CD8-positive, alpha-beta memory T cell (primary cell): Measurements from ENCODE around the gene BPIFB3. TPM values are rescaled to one million over a fixed set of nuclear protein-coding genes. Genes with fewer than 3 reads are reported as not detected.
"Not testable (repeated sequence)": the region's sequence is repeated elsewhere in the genome, so short reads cannot be mapped to it uniquely, and the experiment has no call there.

Experiments
- CTCF ChIA-PET: fragments of 350-600 bp; sonication (Branson Sonifier 250); formaldehyde crosslinking; loops from one replicate; lab custom pipeline; 2021; ENCODE audit warnings: antibody characterized with exemption; lab: Charles Lee
- POLR2A ChIA-PET: fragments of 350-600 bp; sonication (Branson Sonifier 250); formaldehyde crosslinking; loops from one replicate; lab custom pipeline; 2021; ENCODE audit warnings: antibody characterized with exemption; lab: Charles Lee
- DNase-seq, 5 donors: peaks; one replicate each; pipeline versions ENCODE4 v3.0.0 to v3.0.0-alpha.2; 2020 to 2022; ENCODE audit warnings: mixed read lengths in 1 of 5
- H3K27ac ChIP-seq: one replicate; pipeline ENCODE4 v1.7.0; 2013; ENCODE audit warnings: low read depth, mild to moderate bottlenecking, low read length, moderate library complexity
- H3K27me3 ChIP-seq: 2 replicates; pipeline ENCODE4 v1.7.0; 2013; ENCODE audit warnings: low read length, mild to moderate bottlenecking; ENCODE audit not compliant: insufficient read depth, poor library complexity, severe bottlenecking
- H3K36me3 ChIP-seq: 2 replicates; pipeline ENCODE4 v1.7.0; 2013; ENCODE audit warnings: mild to moderate bottlenecking, low read length, moderate library complexity; ENCODE audit not compliant: insufficient read depth
- H3K4me1 ChIP-seq: 2 replicates; pipeline ENCODE4 v1.7.0; 2013; ENCODE audit warnings: mild to moderate bottlenecking, low read length, moderate library complexity; ENCODE audit not compliant: insufficient read depth
- H3K4me3 ChIP-seq: 2 replicates; pipeline ENCODE4 v1.7.0; 2013; ENCODE audit warnings: mild to moderate bottlenecking, low read length
- H3K9me3 ChIP-seq: 2 replicates; pipeline ENCODE4 v1.7.0; 2013; ENCODE audit warnings: mild to moderate bottlenecking, low read length
- H3K27ac Mint-ChIP-seq, 8 donors: one replicate each; pipeline ENCODE4 v1.8.0; 2020 to 2021; ENCODE audit warnings: mixed read lengths in 8 of 8, mild to moderate bottlenecking in 6 of 8, inconsistent platforms in 3 of 8, moderate library complexity in 3 of 8
- H3K27me3 Mint-ChIP-seq, 2 donors: one replicate each; pipeline ENCODE4 v1.8.0; 2020 to 2021; ENCODE audit warnings: mixed read lengths in 2 of 2, mild to moderate bottlenecking in 1 of 2, moderate library complexity in 1 of 2
- H3K36me3 Mint-ChIP-seq, 3 donors: one replicate each; pipeline ENCODE4 v1.8.0; 2020 to 2021; ENCODE audit warnings: mixed read lengths in 3 of 3, inconsistent platforms in 1 of 3, mild to moderate bottlenecking in 1 of 3
- H3K4me1 Mint-ChIP-seq, 3 donors: one replicate each; pipeline ENCODE4 v1.8.0; 2020 to 2021; ENCODE audit warnings: mixed read lengths in 3 of 3, inconsistent platforms in 1 of 3, mild to moderate bottlenecking in 1 of 3
- H3K4me3 Mint-ChIP-seq, 7 donors: one replicate each; pipeline ENCODE4 v1.8.0; 2020 to 2021; ENCODE audit warnings: mixed read lengths in 7 of 7, mild to moderate bottlenecking in 6 of 7, moderate library complexity in 4 of 7, inconsistent platforms in 2 of 7
- H3K9me3 Mint-ChIP-seq, 5 donors: one replicate each; pipeline ENCODE4 v1.8.0; 2020 to 2022; ENCODE audit warnings: mixed read lengths in 5 of 5, mild to moderate bottlenecking in 3 of 5, moderate library complexity in 2 of 5, inconsistent platforms in 1 of 5
- polyA plus RNA-seq: library from polyadenylated mRNA; unstranded; fragments of 300-500 nt; fragmentation: Illumina TruSeq; gene quantifications from one replicate; pipeline ENCODE4 v1.2.3, GENCODE V29; 2021
- total RNA-seq, 2 experiments: library from RNA; stranded (reverse); gene quantifications; one replicate each; pipeline ENCODE4 v1.2.3, GENCODE V29; 2021

The BPIFB3 gene
- total and polyA plus RNA-seq, 3 experiments from 2014 or later, result not detected

GRCh38 chr20:33091147-33091546 lies 37.4 kb downstream of the BPIFB3 start:
- ChIA-PET CTCF (interaction anchor here (1.4 kb wide), 1 partner anchor 14 kb away, joined by 3 read pairs; no protein-coding TSS in a partner anchor), POLR2A (no interaction called here)
- Histone ChIP-seq H3K4me1 (peaks cover 5% of the 10 kb centered on the region), H3K27me3 (no peaks in the 10 kb centered on the region), H3K9me3 (no peaks in the 10 kb centered on the region), H3K27ac (no peak overlapping the region), H3K4me3 (no peak overlapping the region), H3K36me3 (no peaks in the 10 kb centered on the region)
- Mint-ChIP-seq H3K9me3 (no peaks in the 10 kb centered on the region), H3K27me3 (no peaks in the 10 kb centered on the region), H3K36me3 (no peaks in the 10 kb centered on the region), H3K4me1 (peaks cover 0 to 5% (median 0%) of the 10 kb centered on the region in 3 donors), H3K4me3 (no peak overlapping the region), H3K27ac (no peak overlapping the region)
- no peak for DNase-seq

DNA sequence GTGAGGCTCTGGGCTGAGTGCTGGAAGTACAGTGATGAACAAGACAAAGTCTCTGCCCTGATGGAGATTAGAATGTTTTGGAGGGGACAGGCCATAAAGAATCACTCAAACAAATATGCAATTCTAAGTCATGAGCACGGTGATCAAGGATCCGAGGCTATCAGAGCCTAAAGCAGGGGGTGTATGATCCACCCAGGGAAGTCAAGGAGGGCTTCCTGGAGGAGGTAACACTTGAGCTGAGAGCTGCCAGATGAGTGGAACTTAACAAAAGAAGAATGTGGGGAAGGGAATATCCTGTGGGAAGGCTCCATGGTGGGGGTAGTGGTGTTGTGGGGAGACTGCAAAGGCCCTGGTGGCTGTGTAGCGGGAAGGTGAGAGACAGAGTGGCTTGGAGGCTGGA lies 38.0 kb downstream of the BPIFB3 start:
- Histone ChIP-seq H3K27me3 (no peaks in the 10 kb centered on the region), H3K27ac (no peak overlapping the region), H3K36me3 (no peaks in the 10 kb centered on the region), H3K4me3 (no peak overlapping the region), H3K4me1 (peaks cover 5% of the 10 kb centered on the region), H3K9me3 (no peaks in the 10 kb centered on the region)
- no peak overlapping the region for H3K27ac Mint-ChIP-seq
- H3K4me1 Mint-ChIP-seq, result peaks cover 0 to 5% (median 0%) of the 10 kb centered on the region in 3 donors
- H3K27me3 Mint-ChIP-seq, result no peaks in the 10 kb centered on the region
- no peaks in the 10 kb centered on the region for H3K9me3 Mint-ChIP-seq
- no peaks in the 10 kb centered on the region for H3K36me3 Mint-ChIP-seq
- DNase-seq, result no peak
- H3K4me3 Mint-ChIP-seq, result no peak overlapping the region
- ChIA-PET CTCF (interaction anchor here (1.4 kb wide), 1 partner anchor 15 kb away, joined by 3 read pairs; no protein-coding TSS in a partner anchor), POLR2A (no interaction called here)

- Histone ChIP-seq H3K4me3 (no peak overlapping the region), H3K4me1 (peaks cover 5% of the 10 kb centered on the region), H3K9me3 (no peaks in the 10 kb centered on the region), H3K27ac (no peak overlapping the region), H3K36me3 (no peaks in the 10 kb centered on the region), H3K27me3 (no peaks in the 10 kb centered on the region)
- no peak overlapping the region for H3K27ac Mint-ChIP-seq
- DNase-seq, result no peak
- CTCF ChIA-PET, result no interaction called here
- no peaks in the 10 kb centered on the region for H3K27me3 Mint-ChIP-seq
- peaks cover 0 to 5% (median 0%) of the 10 kb centered on the region in 3 donors for H3K4me1 Mint-ChIP-seq
- no peaks in the 10 kb centered on the region for H3K9me3 Mint-ChIP-seq
- H3K4me3 Mint-ChIP-seq, result no peak overlapping the region
- POLR2A ChIA-PET, result interaction anchor here (0.6 kb wide), 1 partner anchor 188 kb away, joined by 6 read pairs; no protein-coding TSS in a partner anchor
- no peaks in the 10 kb centered on the region for H3K36me3 Mint-ChIP-seq
Measured at GRCh38 chr20:33092361-33092760, 38.7 kb downstream of the BPIFB3 start.

DNA sequence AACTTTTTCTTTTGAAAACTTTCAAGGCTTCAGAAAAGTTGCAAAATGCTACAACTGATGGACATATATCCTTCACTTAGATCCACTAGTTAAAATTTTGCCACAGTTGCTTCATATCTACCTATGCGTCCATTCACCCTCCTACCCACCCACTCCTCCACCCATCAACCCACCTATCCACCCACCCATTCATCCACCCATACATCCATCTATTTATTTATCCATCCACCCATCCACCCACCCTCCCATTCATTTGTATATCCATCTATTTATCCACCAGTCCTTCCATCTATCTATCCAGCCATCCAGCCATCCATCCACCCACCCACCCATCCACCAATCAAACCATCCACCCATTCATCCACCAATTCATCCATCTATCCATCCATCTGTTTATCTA lies 39.4 kb downstream of the BPIFB3 start:
- no peaks in the 10 kb centered on the region for H3K9me3 Mint-ChIP-seq
- Histone ChIP-seq H3K27me3 (no peaks in the 10 kb centered on the region), H3K27ac (no peak overlapping the region), H3K36me3 (no peaks in the 10 kb centered on the region), H3K9me3 (no peaks in the 10 kb centered on the region), H3K4me3 (no peak overlapping the region), H3K4me1 (peaks cover 5% of the 10 kb centered on the region)
- no peak overlapping the region for H3K27ac Mint-ChIP-seq
- ChIA-PET POLR2A (no interaction called here), CTCF (no interaction called here)
- H3K4me1 Mint-ChIP-seq, result peaks cover 0 to 5% (median 0%) of the 10 kb centered on the region in 3 donors
- no peaks in the 10 kb centered on the region for H3K36me3 Mint-ChIP-seq
- no peaks in the 10 kb centered on the region for H3K27me3 Mint-ChIP-seq
- no peak for DNase-seq
- H3K4me3 Mint-ChIP-seq, result no peak overlapping the region

GRCh38 chr20:33093582-33093981 lies 39.9 kb downstream of the BPIFB3 start:
- CTCF ChIA-PET, result no interaction called here
- Histone ChIP-seq H3K4me3 (no peak overlapping the region), H3K27me3 (no peaks in the 10 kb centered on the region), H3K36me3 (no peaks in the 10 kb centered on the region), H3K27ac (no peak overlapping the region), H3K4me1 (peaks cover 5% of the 10 kb centered on the region), H3K9me3 (no peaks in the 10 kb centered on the region)
- no peaks in the 10 kb centered on the region for H3K9me3 Mint-ChIP-seq
- no peaks in the 10 kb centered on the region for H3K27me3 Mint-ChIP-seq
- peaks cover 0 to 5% (median 0%) of the 10 kb centered on the region in 3 donors for H3K4me1 Mint-ChIP-seq
- H3K27ac Mint-ChIP-seq, result no peak overlapping the region
- H3K36me3 Mint-ChIP-seq, result no peaks in the 10 kb centered on the region
- POLR2A ChIA-PET, result no interaction called here
- no peak for DNase-seq
- H3K4me3 Mint-ChIP-seq, result no peak overlapping the region

- no peaks in the 10 kb centered on the region for H3K36me3 ChIP-seq
- Mint-ChIP-seq H3K27ac (peak overlapping the region in 1 of 8 donors; percentile 72), H3K36me3 (no peaks in the 10 kb centered on the region), H3K9me3 (no peaks in the 10 kb centered on the region), H3K4me1 (peaks cover 0 to 5% (median 0%) of the 10 kb centered on the region in 3 donors), H3K4me3 (no peak overlapping the region), H3K27me3 (no peaks in the 10 kb centered on the region)
- no peak for DNase-seq
- H3K27me3 ChIP-seq, result no peaks in the 10 kb centered on the region
- H3K4me3 ChIP-seq, result no peak overlapping the region
- no peak overlapping the region for H3K27ac ChIP-seq
- CTCF ChIA-PET, result interaction anchor here (0.9 to 1.0 kb wide), 2 partner anchors 191 to 194 kb away, joined by 4 to 8 read pairs; no protein-coding TSS in a partner anchor
- peaks cover 5% of the 10 kb centered on the region for H3K4me1 ChIP-seq
- POLR2A ChIA-PET, result no interaction called here
- no peaks in the 10 kb centered on the region for H3K9me3 ChIP-seq
Measured at GRCh38 chr20:33095249-33095648, 41.5 kb downstream of the BPIFB3 start.

DNA sequence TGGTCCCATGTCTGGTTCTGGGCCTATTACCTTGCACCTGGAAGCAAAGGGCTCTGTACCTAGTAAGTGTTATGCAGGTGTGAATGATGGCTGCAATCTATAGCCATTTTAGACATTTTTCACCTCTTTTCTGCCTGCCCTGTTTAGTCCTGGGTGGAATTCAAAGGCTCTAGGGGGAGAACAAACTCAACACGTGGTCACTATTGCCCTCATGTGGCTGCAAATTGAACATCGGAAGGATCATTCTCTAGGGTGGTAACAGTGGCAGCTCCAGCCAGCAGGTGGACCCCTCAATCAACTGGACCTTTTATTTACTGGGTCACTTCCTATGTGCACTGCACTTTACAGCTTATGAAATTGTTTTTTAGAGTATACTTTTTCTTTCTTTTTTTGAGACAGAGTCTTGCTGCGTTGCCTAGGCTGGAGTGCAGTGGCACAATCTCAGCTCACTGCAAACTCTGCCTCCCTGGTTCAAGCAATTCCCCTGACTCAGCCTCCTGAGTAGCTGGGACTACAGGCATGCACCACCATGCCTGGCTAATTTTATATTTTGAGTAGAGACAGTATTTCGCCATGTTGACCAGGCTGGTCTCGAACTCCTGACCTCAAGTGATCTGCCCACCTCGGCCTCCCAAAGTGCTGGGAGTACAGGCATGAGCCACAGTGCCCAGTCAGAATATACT lies 42.3 kb downstream of the BPIFB3 start:
- H3K4me1 Mint-ChIP-seq, H3K27ac ChIP-seq, H3K4me3 Mint-ChIP-seq, H3K9me3 Mint-ChIP-seq, H3K4me3 ChIP-seq, H3K4me1 ChIP-seq, H3K27me3 ChIP-seq, POLR2A ChIA-PET, H3K9me3 ChIP-seq, H3K27me3 Mint-ChIP-seq, H3K36me3 ChIP-seq, H3K36me3 Mint-ChIP-seq: not testable (repeated sequence)
- H3K27ac Mint-ChIP-seq, result peak overlapping the region in 2 of 8 donors; percentile 38 to 73
- CTCF ChIA-PET, result interaction anchor here (0.8 to 1.8 kb wide), 8 partner anchors 9 to 218 kb away, joined by 3 to 7 read pairs (median 3); no protein-coding TSS in a partner anchor
- DNase-seq, result peak in 2 of 5 donors; percentile 8 to 34

DNA sequence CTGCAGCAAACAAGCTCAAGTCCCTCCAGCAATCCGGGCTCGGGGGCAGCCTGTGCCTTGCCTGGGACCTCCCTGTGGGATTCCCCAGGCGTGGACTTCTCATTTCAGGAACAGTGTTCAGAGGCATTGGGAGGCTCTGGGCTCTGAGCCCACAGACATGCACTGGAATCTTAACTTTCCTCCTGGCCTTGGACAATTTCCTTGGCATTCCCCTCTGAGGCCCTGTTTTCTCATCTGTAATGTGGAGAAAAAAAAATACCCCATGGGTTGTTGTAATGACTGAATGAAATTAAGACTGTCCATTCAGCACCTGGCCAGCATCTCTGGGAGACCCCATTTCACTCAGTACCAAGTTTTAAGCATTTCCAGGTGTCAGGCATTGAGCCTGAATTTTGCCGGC lies 43.3 kb downstream of the BPIFB3 start:
- H3K27me3 Mint-ChIP-seq, result peaks cover 3% of the 10 kb centered on the region in 2 donors
- Histone ChIP-seq H3K4me1 (peaks cover 5% of the 10 kb centered on the region), H3K4me3 (no peak overlapping the region), H3K36me3 (no peaks in the 10 kb centered on the region), H3K9me3 (no peaks in the 10 kb centered on the region), H3K27ac (no peak overlapping the region), H3K27me3 (no peaks in the 10 kb centered on the region)
- DNase-seq, result no peak
- H3K36me3 Mint-ChIP-seq, result no peaks in the 10 kb centered on the region
- peaks cover 0 to 5% (median 0%) of the 10 kb centered on the region in 3 donors for H3K4me1 Mint-ChIP-seq
- H3K27ac Mint-ChIP-seq, result no peak overlapping the region
- CTCF ChIA-PET, result interaction anchor here (1.1 to 1.8 kb wide), 6 partner anchors 120 to 219 kb away, joined by 3 to 7 read pairs (median 3); no protein-coding TSS in a partner anchor
- H3K4me3 Mint-ChIP-seq, result no peak overlapping the region
- POLR2A ChIA-PET, result no interaction called here
- H3K9me3 Mint-ChIP-seq, result no peaks in the 10 kb centered on the region
